HG03342 (cell line): ENCODE data around the gene L2HGDH.

Source experiments
- ATAC-seq: cut with Tn5 transposase; IDR thresholded peaks from one replicate; pipeline ENCODE4 v1.9.1; 2021; ENCODE audit warnings: mild to moderate bottlenecking, moderate library complexity; ENCODE audit not compliant: unreplicated experiment

L2HGDH gene

DNA sequence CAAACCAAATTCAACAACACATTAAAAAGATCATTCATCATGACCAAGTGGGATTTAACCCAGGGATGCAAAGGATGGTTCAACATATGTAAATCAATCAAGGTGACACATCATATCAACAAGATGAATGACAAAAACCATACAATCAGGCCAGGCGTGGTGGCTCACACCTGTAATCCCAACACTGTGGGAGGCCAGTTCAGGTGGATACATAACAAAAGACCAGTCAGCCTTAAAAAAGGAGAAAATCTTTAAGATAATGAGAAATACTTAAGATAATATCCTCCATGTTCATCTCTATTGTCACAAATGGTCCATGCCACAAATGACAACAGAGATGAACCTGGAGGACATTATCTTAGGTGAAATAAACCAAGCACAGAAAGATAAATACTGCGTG is 12.4 kb downstream of the L2HGDH start:
- no peak for ATAC-seq

DNA sequence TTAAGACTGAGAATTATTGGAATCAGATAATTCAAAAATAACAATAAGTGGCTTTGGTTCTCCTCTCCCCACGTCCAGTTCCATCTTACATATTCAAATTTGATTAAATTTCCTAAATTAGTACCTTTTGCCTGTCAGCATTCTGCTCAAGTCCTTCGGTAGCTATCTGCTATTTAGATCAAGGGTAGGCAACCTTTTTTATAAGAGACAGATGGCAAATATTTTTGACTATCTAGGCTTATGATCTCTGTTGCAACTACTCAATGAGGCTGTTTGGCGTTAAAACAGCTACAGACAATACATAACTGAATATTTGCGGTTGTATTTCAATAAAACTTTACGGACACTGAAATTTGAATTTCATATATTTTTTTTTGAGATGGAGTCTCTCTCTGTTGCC is 21.7 kb downstream of the L2HGDH start:
- ATAC-seq: no peak

DNA sequence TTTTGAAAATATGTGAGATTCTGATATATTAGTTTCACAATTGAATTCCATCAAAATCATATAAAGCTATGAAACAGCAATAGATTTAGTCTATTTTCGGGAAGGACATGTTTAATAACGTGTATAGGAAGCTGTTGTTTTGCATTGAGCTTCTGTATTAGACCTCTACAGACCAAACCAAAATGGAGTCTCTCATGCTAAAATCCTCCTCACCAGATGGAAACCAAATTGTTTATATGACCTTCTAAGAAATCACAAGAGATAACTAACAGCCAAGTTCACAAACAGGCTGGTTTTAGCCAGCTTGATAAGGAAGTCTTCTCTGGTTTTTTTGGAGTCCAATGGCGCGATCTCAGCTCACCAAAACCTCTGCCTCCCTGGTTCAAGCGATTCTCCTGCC is 23.9 kb downstream of the L2HGDH start:
- ATAC-seq: no peak

DNA sequence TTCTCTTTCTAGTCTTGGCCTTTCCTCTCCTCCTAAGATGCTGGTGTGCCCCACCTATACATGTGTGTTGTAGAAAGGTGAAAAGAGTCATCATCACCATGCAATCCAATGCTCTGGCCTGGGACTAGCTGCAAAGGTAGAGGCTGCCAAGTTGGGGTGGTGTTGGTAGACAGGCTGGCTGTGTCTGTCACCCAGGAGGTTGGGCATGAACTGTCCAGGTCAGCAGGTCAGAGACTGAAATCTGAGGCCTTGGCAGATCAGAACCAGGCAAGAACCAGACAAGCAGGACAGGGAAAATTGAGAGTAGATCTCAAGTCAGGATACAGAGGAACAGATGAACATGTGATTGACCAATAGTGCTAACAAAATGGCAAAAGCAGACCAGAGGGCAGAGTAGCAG is 26.2 kb downstream of the L2HGDH start:
- no peak for ATAC-seq

DNA sequence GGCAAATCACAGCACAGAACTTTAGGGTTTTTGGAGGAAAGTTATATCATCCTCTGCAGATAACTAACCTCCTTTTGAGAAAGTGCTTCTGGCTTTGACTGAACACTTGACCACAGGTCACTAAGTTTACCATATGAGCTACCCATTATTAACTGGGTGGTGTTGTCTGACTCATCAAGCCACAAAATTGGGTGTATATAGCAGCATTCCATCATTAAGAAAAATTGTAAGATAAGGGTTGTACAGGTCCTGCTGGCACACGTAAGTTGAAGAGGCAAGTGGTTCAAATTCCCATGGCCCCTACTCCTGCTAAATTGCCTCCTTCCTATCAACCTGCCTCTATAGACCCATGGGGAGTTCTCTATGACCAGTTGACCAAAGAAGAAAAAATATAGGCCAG is 39.5 kb downstream of the L2HGDH start:
- ATAC-seq: no peak

DNA sequence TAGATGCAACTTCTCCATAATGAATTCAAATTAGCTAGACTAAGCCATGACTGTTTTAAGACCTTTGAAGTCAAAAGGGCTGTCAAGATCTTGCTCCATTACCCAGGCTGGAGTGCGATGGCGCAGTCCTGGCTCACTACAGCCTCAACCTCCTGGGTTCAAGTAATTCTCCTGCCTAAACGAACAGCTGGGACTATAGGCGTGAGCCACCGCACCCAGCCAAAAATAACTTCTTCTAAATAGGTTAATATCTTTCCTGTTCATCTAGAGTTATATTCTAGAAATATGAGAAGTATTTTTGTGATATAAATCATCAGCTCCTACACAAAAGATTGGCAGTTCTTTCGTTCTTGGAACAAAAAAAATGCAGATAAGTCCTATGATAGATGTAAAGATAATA is 41.1 kb downstream of the L2HGDH start:
- ATAC-seq: no peak

DNA sequence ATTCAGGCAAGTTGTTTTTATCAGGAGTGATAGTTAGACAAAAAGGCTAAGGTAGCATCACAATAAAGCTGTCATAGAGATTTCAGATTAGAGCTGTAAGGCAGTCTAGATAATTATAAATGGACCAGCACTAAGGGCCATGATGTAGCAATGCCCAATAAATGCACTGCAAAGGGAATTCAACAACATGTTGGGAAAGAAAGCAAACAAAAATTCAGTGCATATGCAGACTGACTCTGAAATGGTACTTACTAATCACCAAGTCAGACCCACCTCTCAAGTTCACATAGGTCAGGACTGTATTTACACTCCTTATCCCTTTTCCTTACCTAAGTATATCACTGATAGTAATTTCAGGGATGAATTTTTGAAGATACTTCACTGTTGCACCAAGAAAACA is 47.0 kb downstream of the L2HGDH start:
- ATAC-seq: no peak

DNA sequence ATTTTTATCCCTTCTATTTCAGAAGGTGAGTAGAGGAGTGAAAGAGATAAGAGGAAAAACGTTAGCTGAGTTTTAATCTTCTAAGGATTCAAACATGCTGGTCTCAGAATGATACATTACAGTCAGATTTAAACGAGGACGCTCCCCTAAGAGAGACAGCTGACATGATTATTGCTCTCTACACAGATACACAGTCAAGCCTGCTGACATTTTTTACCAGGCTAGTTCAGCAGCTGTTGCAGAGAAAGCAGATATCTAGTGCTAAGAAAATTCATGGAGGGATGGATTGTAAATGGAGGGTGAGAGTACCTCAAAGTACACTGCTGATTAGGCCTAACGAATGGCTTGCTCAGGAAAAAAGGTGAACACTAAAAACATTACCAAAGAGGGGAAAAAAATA is 48.7 kb downstream of the L2HGDH start:
- no peak for ATAC-seq

DNA sequence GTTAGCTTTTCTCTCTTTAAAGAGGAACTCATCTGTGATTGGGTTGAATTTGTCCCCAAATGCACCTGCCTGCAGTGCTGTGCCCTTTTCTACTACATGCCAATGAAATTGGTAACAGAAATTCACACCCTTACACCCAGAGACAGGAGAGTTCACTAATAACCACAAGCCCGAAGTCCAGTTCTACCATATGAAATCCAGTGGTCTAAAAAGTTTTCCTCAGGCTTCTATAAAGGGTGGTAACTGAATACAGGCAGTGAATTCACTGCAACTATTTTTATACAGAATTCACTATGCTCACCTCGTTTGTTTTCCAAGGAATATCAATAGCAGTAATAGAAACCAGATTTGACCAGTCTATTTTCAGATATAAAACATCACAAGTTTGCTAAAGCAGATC is 49.2 kb downstream of the L2HGDH start:
- ATAC-seq: no peak

DNA sequence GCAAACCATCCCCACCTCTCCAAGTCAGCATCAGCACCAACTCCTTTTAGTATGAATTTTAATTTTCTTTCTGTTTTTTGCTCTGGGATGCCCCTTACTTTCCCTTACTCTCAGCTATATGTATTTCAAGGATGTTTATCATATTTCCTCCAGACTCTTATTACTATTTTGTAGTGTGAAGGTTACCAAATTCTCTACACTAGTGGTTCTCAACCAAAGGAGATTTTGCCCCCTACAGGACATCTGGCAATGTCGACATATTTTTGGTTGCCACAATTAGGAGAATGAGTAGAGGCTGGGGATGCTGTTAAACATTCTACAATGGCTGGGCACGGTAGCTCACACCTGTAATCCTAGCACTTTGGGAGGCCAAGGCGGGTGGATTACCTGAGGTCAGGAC is 51.5 kb downstream of the L2HGDH start:
- ATAC-seq: no peak

DNA sequence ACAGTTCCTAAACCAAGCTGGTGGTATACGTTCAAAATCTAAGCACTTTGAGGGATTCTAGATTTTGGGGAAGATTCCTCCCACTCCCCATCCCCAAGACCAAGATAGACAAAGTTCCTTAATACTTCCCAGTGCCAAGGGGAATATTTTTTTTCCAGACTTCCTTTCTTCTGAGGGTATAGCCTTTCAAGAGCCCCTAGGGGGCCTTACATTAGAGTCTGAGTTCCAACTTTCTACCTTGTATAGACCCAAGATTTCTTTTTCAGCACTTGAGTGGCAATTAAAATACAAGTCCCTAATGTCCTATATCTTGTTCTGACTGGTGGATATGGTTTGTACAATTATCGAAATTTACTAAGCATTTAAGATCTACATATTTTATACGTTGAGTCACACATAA is 52.0 kb downstream of the L2HGDH start:
- ATAC-seq: no peak

DNA sequence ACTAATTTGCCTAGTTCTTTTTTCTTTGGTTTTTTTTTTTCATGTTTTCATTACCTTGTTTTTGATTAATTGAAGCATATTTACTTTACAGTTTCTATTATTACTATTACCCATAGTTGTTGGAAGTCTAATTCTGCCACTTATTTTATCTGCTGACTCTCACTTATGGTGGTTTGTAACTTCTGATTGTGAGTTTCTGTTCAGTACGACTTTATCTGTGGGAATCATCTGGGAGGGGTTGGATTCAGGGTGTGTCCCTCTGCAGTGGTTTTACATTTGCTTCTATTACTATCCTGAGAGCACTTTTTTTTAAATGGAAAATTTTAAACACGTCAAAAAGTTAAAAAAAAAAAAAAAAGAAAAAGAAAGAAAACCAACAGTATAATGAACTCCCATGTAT is 54.3 kb downstream of the L2HGDH start:
- no peak for ATAC-seq

DNA sequence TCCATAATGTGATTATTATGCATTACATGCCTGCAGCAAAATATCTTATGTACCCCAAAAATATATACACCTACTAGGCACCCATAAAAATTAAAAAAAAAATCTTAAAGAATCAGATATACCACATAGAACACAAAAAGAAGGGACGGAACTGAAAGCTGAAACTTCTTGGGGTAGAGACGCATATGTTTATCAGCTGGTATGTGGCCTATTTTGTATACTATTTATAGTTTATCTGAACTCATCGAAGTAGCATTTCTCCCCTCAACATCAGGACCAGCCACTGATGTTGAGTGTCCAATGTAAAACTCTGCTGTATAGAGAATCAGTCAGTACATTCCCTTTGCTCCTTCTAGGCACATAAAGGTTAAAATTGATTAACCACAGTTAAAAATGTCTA is 57.8 kb downstream of the L2HGDH start:
- ATAC-seq: no peak

DNA sequence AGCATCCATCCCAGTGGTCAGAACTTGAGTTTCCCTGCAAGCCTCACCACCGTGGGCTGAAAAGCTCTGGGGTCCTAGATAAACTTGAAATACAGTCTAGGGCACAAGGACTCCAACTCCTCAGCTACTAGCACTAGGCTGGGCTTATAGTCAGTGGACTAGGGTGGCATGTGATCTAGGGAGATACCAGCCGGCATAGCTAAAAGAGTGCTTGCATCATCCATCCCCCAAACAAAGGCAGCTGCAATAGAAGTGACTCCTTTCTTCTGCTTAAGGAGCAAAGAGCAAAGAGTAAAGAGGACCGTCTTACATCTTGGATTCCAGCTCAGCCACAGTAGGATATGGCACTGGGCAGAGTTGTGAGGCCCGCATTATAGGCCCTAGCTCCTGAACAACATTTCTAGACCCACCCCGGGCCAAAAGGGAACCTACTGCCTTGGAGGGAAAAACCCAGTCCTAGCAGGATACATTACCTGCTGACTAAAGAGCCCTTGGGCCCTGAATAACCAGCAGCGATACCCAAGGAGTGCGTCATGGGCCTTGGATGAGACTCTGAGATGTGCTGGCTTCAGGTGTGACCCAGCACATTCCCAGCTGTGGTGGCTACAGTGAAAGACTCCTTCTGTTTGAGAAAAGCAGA is 62.8 kb downstream of the L2HGDH start:
- no peak for ATAC-seq

DNA sequence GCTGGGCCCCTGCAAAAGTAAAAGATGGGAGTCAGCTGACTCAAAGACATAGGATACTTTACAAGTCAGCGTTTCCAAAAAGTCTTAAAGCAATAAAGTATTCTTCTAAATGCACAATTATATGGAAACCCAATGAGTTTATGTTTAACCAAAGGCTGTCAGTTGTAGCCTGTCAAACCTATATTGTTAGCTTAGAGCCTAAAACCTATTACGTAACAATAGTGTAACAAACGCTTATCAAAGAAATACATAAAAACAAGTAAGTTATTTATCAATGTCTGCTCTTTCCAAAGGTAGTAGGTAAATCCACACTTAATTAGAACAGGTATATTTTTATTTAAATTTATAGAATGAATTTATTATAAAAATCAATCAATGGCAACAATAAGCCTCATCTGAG is 64.8 kb downstream of the L2HGDH start:
- ATAC-seq: no peak

DNA sequence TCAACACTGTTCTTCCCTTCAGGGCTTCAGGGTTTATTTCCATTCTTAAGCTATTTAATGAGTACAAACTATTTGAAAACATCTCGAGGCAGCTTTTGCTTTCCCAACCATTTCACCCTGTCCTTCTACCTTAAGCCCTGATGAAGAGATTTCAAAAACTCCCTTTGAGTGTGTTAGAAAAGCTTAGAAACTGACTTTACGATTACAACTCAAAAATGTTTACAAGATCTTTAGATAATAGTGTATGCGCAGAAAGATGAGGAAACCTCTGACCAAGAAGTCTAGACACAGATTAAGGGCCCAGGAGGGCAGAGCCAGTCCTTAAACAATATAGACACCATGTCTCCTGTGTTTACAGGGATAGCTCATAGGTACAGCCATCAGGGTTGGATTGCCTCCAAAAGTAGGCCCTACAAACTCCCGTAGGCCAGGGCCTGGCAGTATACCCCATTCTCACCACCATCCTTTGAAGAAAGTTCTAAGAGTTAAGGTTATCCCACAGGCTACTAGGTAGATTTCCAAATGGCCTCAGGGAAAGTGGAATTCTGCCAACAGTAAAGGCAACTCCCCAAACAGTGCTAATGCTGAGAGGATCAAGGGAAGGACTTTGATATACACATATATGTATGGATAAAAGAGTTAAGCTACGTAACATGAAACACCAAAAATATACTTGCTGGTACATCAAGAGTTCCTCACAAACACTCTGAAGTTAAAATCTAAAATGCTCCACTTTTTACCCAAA is 69.3 kb downstream of the L2HGDH start:
- ATAC-seq: no peak

DNA sequence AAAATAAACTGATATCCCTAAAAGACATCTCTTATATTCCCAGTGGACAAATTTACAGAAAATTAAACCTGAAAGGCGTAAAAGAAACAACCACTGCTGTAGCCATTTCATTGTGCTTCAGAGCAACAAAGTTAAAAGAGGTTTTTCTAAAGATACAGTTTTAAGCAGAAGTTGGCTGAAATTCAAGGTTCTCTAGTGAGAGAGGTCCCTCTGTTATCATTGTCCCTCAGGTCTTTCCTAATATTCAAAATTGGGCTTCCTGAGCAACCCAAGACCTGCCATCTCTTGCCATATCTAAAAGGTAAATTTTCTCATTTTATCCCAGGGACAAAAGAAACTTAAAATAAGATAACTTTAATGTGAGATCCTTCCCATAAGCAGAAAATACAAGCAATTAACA is 69.9 kb downstream of the L2HGDH start:
- ATAC-seq: no peak

DNA sequence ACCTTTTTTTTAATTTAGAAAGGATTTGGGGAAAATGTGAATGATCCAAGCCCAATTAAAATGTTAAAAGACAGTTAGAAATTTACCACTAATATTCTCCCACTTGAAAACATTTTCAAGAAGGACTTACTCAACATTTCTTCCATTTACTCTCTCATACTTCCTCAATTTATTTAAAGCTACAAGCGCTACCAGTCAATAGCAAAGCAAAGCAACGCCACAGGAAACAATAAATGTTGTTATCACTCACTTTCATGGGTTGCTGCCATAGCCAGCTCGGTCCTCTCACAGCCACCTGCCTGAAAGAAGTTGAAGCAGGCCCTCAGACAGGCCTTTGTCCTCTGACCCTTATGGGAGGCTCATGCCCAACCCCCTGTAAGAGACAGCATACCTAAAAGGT is 74.6 kb downstream of the L2HGDH start:
- ATAC-seq: no peak

DNA sequence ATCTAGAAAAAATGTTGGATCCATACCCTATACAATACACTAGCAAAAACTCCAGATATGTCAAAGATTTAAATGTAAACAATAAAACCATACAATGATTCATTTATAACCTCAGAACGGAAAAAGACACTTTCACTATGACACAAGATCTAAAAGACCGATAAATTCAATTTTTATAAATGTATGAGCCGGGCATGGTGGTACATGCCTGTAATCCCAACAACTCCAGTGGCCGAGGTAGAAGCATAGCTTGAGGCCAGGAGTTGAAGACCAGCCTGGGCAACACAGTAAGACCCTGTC is 78.1 kb downstream of the L2HGDH start:
- ATAC-seq: no peak

DNA sequence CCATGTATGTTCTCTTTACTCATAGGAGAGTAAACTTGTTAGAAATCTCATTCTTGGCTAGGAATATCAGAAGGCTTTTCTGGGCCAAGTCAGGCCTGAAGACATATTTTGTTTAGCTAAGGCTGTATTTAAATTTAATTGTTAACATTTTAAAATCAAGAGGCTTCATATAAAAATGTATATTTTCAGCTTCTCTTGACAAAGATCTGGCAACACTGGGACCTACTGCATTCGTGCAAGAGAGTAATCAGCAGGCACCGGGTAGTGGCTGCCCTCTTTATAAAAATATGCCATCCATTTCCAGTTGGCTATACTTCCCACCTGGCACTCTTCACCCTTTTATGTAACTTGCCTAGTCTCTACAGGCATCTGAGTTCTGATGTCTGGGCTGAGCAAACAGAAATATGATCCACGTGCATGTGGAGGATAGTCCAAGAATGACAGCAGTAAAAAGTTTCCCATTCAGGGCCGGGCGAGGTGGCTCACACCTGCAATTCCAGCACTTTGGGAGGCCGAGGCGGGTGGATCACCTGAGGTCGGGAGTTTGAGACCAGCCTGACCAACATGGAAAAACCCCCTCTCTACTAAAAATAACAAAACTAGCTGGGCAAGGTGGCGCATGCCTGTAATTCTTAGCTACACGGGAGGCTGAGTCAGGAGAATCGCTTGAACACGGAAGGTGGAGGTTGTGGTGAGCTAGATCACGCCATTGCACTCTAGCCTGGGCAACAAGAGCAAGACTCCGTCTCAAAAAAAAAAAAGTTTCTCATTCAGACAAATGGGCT is 78.7 kb downstream of the L2HGDH start:
- no peak for ATAC-seq

DNA sequence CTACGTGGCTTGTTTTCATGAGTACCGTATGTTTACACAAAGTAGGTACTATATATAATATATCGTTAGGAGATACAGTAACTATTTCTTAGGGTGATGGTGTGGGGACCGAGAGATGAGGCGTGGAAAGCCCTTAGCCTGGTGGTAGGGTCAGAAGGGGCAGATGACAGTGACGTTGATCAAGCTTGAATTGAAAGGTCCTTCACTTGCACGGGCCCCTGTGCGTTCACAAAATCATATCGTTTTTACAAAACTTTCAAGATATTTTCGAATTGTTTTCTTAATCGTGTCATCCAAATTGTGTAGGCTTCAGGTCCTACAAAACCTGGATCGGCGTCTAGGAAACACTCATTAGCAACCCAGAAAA is 79.8 kb downstream of the L2HGDH start:
- ATAC-seq: no peak

DNA sequence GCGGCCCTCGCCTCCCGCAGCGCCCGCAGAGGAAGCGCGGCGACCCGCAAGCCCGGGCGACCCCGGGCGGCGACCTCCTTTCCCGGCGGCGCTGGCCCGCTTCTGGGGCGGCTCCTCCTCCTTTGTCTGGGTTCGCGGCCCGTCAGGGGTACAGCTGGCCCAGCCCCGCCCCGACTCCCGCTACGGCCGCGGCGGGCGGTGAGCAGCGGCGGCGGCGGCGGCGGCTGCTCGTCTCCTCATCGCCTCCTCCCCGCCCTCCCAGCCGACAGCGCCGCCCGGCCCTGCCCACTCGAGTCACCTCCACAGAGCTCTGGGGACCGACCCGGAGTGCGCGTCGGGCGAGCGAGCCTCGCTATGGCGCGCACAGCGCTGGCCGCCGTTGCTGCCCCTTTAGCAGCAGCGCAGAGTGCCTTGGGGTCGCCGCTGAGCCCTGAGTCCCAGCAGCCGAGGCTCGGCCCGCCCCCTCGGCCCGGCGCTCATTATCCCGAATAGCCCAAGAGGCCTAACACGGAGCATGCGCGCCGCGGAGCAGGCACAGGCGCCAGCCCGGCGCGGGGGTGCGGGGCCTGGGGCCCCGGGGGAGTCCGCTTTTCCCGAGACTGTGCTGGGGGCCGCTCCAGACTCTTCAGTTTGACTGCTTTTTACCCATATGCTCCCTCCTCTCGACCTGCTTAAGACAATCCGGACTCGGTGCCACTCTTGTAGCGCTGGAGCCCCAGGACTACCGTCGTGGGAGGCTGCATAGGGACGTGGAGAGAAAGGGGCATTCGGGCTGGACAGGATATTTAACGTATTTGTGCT is 80.4 kb downstream of the L2HGDH start, which contains the start of gene SOS2:
TSS of gene SOS2 (minus strand) at position 104 of the 801 bp plus-strand sequence. CDS start 295 bp downstream, outside the sequence.
- ATAC-seq: peak; percentile 83
